GM21576 (cell line): ENCODE results near the gene FAAP100.

Experiments
- ATAC-seq: cut with Tn5 transposase; IDR thresholded peaks from one replicate; pipeline ENCODE4 v1.9.1; 2021; ENCODE audit warnings: mild to moderate bottlenecking, moderate library complexity; ENCODE audit not compliant: unreplicated experiment

The FAAP100 gene

GRCh38 chr17:81556863-81557262 lies 4.7 kb upstream of the FAAP100 start:
- ATAC-seq = no peak

GRCh38 chr17:81556175-81556691 lies 4.1 kb upstream of the FAAP100 start:
- no peak for ATAC-seq

GRCh38 chr17:81553616-81554181 lies 1.5 kb upstream of the FAAP100 start:
- ATAC-seq = no peak

- peak; percentile 42 for ATAC-seq
Observed at GRCh38 chr17:81553018-81553615, 964 bp upstream of the FAAP100 start.

- ATAC-seq = no peak
Observed at GRCh38 chr17:81551458-81552243, 502 bp downstream of the FAAP100 start.

GRCh38 chr17:81550830-81551457 lies 1.2 kb downstream of the FAAP100 start:
- ATAC-seq = no peak

GRCh38 chr17:81550285-81550684 lies 1.9 kb downstream of the FAAP100 start:
- no peak for ATAC-seq

- ATAC-seq = no peak
Observed at GRCh38 chr17:81549826-81550225, 2.3 kb downstream of the FAAP100 start.

- ATAC-seq = no peak
Observed at GRCh38 chr17:81549031-81549557, 3.1 kb downstream of the FAAP100 start.

- no peak for ATAC-seq
Observed at GRCh38 chr17:81547614-81547982, 4.6 kb downstream of the FAAP100 start.

- ATAC-seq = no peak
Observed at GRCh38 chr17:81546906-81547613, 5.1 kb downstream of the FAAP100 start.

- ATAC-seq = no peak
Observed at GRCh38 chr17:81545160-81545949, 6.8 kb downstream of the FAAP100 start.

- ATAC-seq = no peak
Observed at GRCh38 chr17:81544281-81544974, 7.7 kb downstream of the FAAP100 start.

- ATAC-seq = no peak
Observed at GRCh38 chr17:81543756-81544155, 8.4 kb downstream of the FAAP100 start.

- no peak for ATAC-seq
Observed at GRCh38 chr17:81543339-81543675, 8.8 kb downstream of the FAAP100 start.

GRCh38 chr17:81542431-81543338 lies 9.5 kb downstream of the FAAP100 start:
- ATAC-seq = no peak

GRCh38 chr17:81541123-81541522 lies 11.0 kb downstream of the FAAP100 start:
- ATAC-seq = no peak

- ATAC-seq = no peak
Observed at GRCh38 chr17:81540676-81541027, 11.5 kb downstream of the FAAP100 start.
